Left lung (tissue), 10 donors: ENCODE data around the gene HOXA11. TPM values are rescaled to one million over a fixed set of nuclear protein-coding genes. Genes with fewer than 3 reads are reported as not detected.

Experiments used
- ATAC-seq: fragments of 200-7000 bp; cut with Tn5 transposase; one replicate; pipeline ENCODE4 v1.9.1; 2020; ENCODE audit warnings: moderate library complexity
- DNase-seq, 4 donors: peaks; one replicate each; pipeline ENCODE4 v3.0.0-alpha.2; 2013 to 2020
- H3K27ac ChIP-seq, 2 donors: fragments of 200-600 bp; sonication (generic) in 1 of 2; one replicate each; pipeline versions ENCODE4 v1.5.0 to v1.8.0; 2020 to 2021
- H3K27me3 ChIP-seq, 2 donors: fragments of 200-600 bp; sonication (generic) in 1 of 2; one replicate each; pipeline versions ENCODE4 v1.5.0 to v1.8.0; 2020 to 2021
- H3K36me3 ChIP-seq, 2 donors: fragments of 200-600 bp; sonication (generic) in 1 of 2; one replicate each; pipeline versions ENCODE4 v1.5.0 to v1.8.0; 2020 to 2021
- H3K4me1 ChIP-seq, 2 donors: fragments of 200-600 bp; one replicate each; pipeline ENCODE4 v1.8.0; 2021
- H3K4me3 ChIP-seq, 2 donors: fragments of 200-600 bp; sonication (generic) in 1 of 2; one replicate each; pipeline versions ENCODE4 v1.5.0 to v1.8.0; 2020 to 2021; ENCODE audit warnings: mild to moderate bottlenecking in 1 of 2
- H3K9me3 ChIP-seq, 2 donors: fragments of 200-600 bp; sonication (generic) in 1 of 2; one replicate each; pipeline versions ENCODE4 v1.5.0 to v1.8.0; 2020 to 2021
- intact Hi-C, 2 donors: fragments of 100-400 bp; cut with DNase I; formaldehyde crosslinking; loops; one replicate each; pipeline versions ENCODE4 v1.11.2 to v1.14.2; 2022
- polyA plus RNA-seq, 6 donors: library from polyadenylated mRNA; unstranded; fragments of 120-200 nt; gene quantifications; one replicate each; pipeline ENCODE4 v1.2.1, GENCODE V29; 2013; ENCODE audit not compliant: insufficient read length in 6 of 6
- total RNA-seq, 2 donors: library from RNA; stranded (reverse); fragmentation: NEBNext Ultra II Directional; extraction: Animal tissue kit (Norgen Biotek cat#: 25700); gene quantifications; one replicate each; pipeline ENCODE4 v1.2.1, GENCODE V29; 2021
- TF ChIP-seq, protein P1 (sequence below), 2 donors: fragments of 200-600 bp; sonication (generic) in 1 of 2; IDR thresholded peaks; one replicate each; pipeline versions ENCODE4 v1.5.0 to v1.8.0; 2021; ENCODE audit warnings: antibody characterized with exemption in 2 of 2
- donor health status: DM: no; HTN: yes; CAD: no.
- donor health status: DM: no; HTN: no; CAD: no.

Gene HOXA11
- total and polyA plus RNA-seq, 8 donors, result 0.10 to 0.23 (median 0.13) TPM; not detected in 4

DNA sequence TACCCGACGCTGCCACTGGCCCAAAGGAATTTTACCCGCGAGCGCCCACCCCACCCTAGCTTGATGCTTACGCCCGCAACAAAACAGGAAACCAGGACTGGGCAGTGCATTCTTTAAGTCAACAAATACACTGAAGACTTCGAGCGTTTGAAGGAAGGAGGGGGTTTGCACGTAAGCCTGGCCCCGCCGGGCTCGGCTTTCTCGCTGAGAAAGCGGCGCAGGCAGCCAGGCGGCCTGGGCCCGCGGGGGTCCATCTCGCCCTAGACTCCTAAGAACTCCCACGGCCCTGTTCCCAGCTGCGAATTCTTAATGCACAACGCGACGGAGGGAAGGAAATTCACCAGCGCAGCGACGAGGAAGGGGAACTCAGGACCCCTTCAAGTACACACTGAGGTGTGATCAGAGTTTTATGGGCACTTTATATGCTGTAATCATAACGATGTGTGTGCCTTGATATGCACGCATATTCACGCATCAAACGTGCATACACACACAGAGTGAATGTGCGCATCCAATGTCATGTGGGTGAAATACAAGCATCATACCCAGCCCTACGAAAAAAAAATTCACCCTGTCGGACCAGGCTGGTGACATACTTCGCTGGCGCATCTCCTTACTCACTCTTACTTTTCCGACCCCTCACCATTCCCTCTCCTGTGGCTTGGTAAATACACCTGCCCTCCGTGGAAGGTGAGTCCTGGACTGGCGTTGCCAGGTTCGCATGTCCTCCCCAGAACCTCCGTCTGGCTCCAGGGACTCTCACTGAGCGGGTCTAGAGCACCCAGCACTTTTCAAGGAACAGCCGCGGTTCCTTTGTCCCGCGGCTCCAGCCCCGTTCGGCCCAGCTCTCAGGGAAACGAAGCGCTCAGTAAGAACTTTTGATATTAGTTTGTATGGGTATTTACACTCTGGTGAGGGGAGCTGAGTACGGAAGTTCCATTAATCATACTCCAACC lies 20.6 kb upstream of the HOXA11 start:
- Histone ChIP-seq H3K4me1 (peaks cover 0 to 37% of the 10 kb centered on the region in 2 donors), H3K9me3 (no peaks in the 10 kb centered on the region), H3K36me3 (no peaks in the 10 kb centered on the region), H3K4me3 (no peak overlapping the region), H3K27me3 (peaks cover 93 to 99% of the 10 kb centered on the region in 2 donors), H3K27ac (no peak overlapping the region)
- DNase-seq (peak in 1 of 4 donors; percentile 45), ATAC-seq (no peak)
- intact Hi-C loops, result loop anchor here in 1 of 2 donors (5.0 kb wide), 1 partner anchor 722 kb away; no protein-coding TSS in a partner anchor
- TF ChIP-seq, protein P1, sequence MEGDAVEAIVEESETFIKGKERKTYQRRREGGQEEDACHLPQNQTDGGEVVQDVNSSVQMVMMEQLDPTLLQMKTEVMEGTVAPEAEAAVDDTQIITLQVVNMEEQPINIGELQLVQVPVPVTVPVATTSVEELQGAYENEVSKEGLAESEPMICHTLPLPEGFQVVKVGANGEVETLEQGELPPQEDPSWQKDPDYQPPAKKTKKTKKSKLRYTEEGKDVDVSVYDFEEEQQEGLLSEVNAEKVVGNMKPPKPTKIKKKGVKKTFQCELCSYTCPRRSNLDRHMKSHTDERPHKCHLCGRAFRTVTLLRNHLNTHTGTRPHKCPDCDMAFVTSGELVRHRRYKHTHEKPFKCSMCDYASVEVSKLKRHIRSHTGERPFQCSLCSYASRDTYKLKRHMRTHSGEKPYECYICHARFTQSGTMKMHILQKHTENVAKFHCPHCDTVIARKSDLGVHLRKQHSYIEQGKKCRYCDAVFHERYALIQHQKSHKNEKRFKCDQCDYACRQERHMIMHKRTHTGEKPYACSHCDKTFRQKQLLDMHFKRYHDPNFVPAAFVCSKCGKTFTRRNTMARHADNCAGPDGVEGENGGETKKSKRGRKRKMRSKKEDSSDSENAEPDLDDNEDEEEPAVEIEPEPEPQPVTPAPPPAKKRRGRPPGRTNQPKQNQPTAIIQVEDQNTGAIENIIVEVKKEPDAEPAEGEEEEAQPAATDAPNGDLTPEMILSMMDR (IDR thresholded peaks at IDR 0.05), result no peak

DNA sequence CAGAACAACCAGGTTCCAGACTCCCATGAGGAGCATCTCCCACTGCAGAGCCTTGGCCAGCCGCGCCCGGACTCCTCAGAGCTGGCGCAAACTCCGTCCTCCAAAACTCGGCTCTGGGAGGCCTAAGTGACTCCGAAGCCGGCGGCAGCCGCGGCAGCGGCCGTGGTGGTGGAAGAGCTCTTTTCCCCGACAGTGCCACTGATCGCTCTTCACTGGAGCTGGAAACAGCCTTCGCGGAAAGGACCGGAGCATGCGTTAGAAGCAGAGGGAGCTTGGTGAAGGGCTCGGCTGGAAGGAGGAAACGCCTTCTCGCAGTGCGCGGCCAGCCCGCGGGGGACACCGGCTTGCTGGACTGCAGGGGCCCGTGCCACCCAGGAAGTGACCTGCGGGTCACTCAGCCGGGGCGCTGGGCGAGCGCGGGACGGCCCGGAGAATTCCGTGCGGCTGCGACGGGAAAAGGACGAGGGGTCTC lies 19.9 kb upstream of the HOXA11 start:
- TF ChIP-seq, protein P1 (IDR thresholded peaks at IDR 0.05), result no peak
- Histone ChIP-seq H3K4me3 (no peak overlapping the region), H3K27me3 (peaks cover 93 to 99% of the 10 kb centered on the region in 2 donors), H3K27ac (no peak overlapping the region), H3K9me3 (no peaks in the 10 kb centered on the region), H3K36me3 (no peaks in the 10 kb centered on the region), H3K4me1 (peaks cover 0 to 39% of the 10 kb centered on the region in 2 donors)
- DNase-seq, result peak in 1 of 4 donors; percentile 82
- ATAC-seq, result peak; percentile 10
- intact Hi-C loops, result loop anchor here in 1 of 2 donors (5.0 kb wide), 1 partner anchor 722 kb away; no protein-coding TSS in a partner anchor

DNA sequence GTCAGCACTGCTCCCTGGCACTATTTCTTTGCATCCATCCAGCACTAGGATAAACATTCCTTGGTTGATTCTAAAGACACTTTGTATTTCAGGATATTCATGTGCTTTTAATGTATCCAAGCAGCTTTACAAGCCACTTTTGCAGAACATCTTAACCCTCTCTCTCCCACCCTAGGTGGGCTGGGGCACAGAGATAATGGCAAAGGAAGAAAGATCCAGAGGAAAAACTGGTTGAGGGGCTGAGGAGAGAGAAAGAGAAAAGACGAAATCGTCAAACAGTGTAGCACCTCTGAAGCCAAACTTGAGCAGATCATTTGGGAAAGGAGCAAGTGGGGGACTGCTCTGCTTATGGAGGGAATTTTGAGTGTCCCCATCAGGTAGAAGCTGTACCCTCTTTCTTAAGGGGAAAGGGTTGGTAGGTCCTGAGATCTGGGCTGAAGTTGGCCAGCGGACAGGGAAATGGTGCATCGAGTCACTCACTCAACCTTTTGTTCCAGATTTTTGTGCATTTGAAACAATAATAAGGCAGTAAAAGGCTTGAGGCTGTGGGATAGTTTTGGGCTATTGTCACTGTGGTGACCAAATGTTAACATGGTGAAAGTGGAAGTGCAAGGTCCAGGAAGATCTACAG lies 19.0 kb upstream of the HOXA11 start:
- peaks cover 90 to 98% of the 10 kb centered on the region in 2 donors for H3K27me3 ChIP-seq
- ATAC-seq, result no peak
- no peak for DNase-seq
- TF ChIP-seq, protein P1 (IDR thresholded peaks at IDR 0.05), result no peak
- no peak overlapping the region for H3K27ac ChIP-seq
- H3K36me3 ChIP-seq, result no peaks in the 10 kb centered on the region
- no peak overlapping the region for H3K4me3 ChIP-seq
- H3K4me1 ChIP-seq, result peaks cover under 1 to 45% of the 10 kb centered on the region in 2 donors
- H3K9me3 ChIP-seq, result no peaks in the 10 kb centered on the region
- intact Hi-C loops, result no loop called here

DNA sequence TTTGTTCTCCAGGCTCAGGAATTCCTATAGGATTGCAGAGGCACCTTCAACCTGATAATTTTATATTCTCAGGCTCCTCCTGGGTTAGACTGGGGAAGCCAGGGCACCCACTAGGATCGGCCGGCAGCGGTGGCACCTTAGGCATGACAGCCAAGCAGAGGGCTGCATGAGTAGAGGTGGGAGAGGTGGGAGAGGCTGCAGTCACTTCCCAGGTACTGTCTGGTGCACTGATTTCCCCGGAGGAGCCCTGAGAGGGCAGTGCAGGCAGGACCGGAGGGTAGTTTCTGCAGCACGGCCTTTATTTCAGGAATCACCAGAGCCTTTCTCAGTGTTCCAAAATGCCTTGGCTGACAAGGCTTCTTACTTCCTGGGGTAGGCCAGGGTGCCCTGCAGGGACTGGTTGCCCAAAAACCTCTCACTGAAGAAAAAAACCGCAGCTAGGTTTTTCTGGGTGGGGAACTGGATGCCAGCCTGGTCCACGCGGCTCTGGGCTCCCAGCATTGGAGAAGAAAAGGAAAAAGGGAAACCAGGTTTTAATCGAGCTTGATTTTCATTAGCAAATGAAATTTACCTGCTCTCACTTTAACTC lies 18.4 kb upstream of the HOXA11 start:
- peaks cover 96 to 98% of the 10 kb centered on the region in 2 donors for H3K27me3 ChIP-seq
- TF ChIP-seq, protein P1 (IDR thresholded peaks at IDR 0.05), result no peak
- H3K27ac ChIP-seq, result no peak overlapping the region

More for the DNA sequence above, 18.4 kb upstream of the HOXA11 start:
- Histone ChIP-seq H3K36me3 (no peaks in the 10 kb centered on the region), H3K4me1 (peaks cover 4 to 49% of the 10 kb centered on the region in 2 donors), H3K9me3 (no peaks in the 10 kb centered on the region), H3K4me3 (no peak overlapping the region)
- ATAC-seq (no peak), DNase-seq (peak in 1 of 4 donors; percentile 30)
- intact Hi-C loops, result no loop called here
